H1 (cell line): ENCODE results near the gene CCDC13. TPM values are rescaled to one million over a fixed set of nuclear protein-coding genes. Genes with fewer than 3 reads are reported as not detected.

Experiments
- ATF2 ChIP-seq: IDR thresholded peaks from 2 replicates; pipeline ENCODE4 v1.6.1; 2012; ENCODE audit warnings: low read length, inconsistent platforms
- CBX5 ChIP-seq: fragments of 300-800, 300-1000 bp; sonication (generic); IDR thresholded peaks from 2 replicates; pipeline ENCODE4 v1.7.1; 2016; ENCODE audit warnings: antibody characterized with exemption, low read length, low read depth
- CBX8 ChIP-seq: fragments of 300-800, 300-1000 bp; sonication (generic); IDR thresholded peaks from 2 replicates; pipeline ENCODE4 v1.7.1; 2016; ENCODE audit warnings: low read depth, low read length, borderline replicate concordance
- CHD2 ChIP-seq: IDR thresholded peaks from 2 replicates; pipeline ENCODE4 v1.6.1; 2012; ENCODE audit warnings: low read length, improper control_type of control experiment
- CHD7 ChIP-seq: fragments of 300-600 bp; sonication (generic); IDR thresholded peaks from 2 replicates; pipeline ENCODE4 v1.7.1; 2012; ENCODE audit warnings: low read length, moderate library complexity, mild to moderate bottlenecking, inconsistent platforms; ENCODE audit not compliant: insufficient replicate concordance
- EP300 ChIP-seq, 2 experiments: IDR thresholded peaks; 1 replicate in 1 of 2; 2 replicates in 1 of 2; pipeline ENCODE4 v1.6.1; 2011 to 2012; ENCODE audit warnings: low read depth in 2 of 2, low read length in 2 of 2, mild to moderate bottlenecking in 2 of 2, borderline replicate concordance in 1 of 2, inconsistent platforms in 1 of 2, moderate library complexity in 1 of 2
- GABPA ChIP-seq: IDR thresholded peaks from 2 replicates; pipeline ENCODE4 v1.6.1; 2011; ENCODE audit warnings: mild to moderate bottlenecking, low read length, moderate library complexity, borderline replicate concordance; ENCODE audit not compliant: insufficient read depth
- JUN ChIP-seq: IDR thresholded peaks from 2 replicates; pipeline ENCODE4 v1.6.1; 2011; ENCODE audit warnings: low read depth, mild to moderate bottlenecking, improper control_type of control experiment, low read length
- TEAD4 ChIP-seq: IDR thresholded peaks from 2 replicates; pipeline ENCODE4 v1.6.1; 2012; ENCODE audit warnings: low read depth, low read length, inconsistent platforms, mixed read lengths
- polyA plus RNA-seq, 7 experiments: library from polyadenylated mRNA; depleted of rRNA in 3 of 7; stranded (reverse) in 5 of 7; unstranded in 2 of 7; fragments of >200 nt in 5 of 7; fragments of 200-250 nt in 2 of 7; gene quantifications; 1 replicate in 5 of 7; 2 replicates in 1 of 7; 4 replicates in 1 of 7; pipeline versions ENCODE4 v1.2.1 to v1.2.3, GENCODE V29; 2011 to 2013; ENCODE audit warnings: missing spikeins in 2 of 7, mixed read lengths in 2 of 7
- total RNA-seq: library from RNA; stranded (reverse); fragmentation: NEBNext Ultra II Directional; extraction: Animal tissue kit (Norgen Biotek cat#: 25700); gene quantifications from 2 replicates; pipeline ENCODE4 v1.2.1, GENCODE V29; 2021

The CCDC13 gene
- total and polyA plus RNA-seq, 2 of the 8 experiments (the other 6 are each of a cell fraction or from before 2014, with no cell fraction given): 0.06 TPM; not detected in 1

- TF ChIP-seq GABPA (no peak), EP300 (IDR thresholded peaks at IDR 0.05; ENCODE audit: borderline replicate concordance in 1 of 2, low read depth in 2 of 2, low read length in 2 of 2) (no peak), TEAD4 (no peak), CHD7 (no peak), JUN (no peak), CBX8 (no peak), ATF2 (no peak), CHD2 (no peak), CBX5 (no peak)
Observed at GRCh38 chr3:42732196-42732828, 40.7 kb downstream of the CCDC13 start (continued).
